ENCODE measurements around the gene OSCP1.

Gene OSCP1

GRCh38 chr1:36382231-36382630 lies 68.0 kb downstream of the OSCP1 start:
- no peak for DNase-seq
- H3K27ac ChIP-seq = no peak overlapping the region
- no peak overlapping the region for H3K4me3 ChIP-seq (ENCODE audit: low read depth, low read length)
- H3K27me3 ChIP-seq (replicated peaks) = no peaks in the 10 kb centered on the region
- no peak for TF ChIP-seq CTCF (IDR thresholded peaks at IDR 0.05; ENCODE audit: low read depth, low read length, missing control alignments)
- in situ Hi-C loops (cut with HindIII; ENCODE audit: low pct_ligation_motif_present, low sequenced_read_pairs) = no loop called here
- H3K36me3 ChIP-seq (replicated peaks) = no peaks in the 10 kb centered on the region

GRCh38 chr1:36381405-36381804 lies 68.8 kb downstream of the OSCP1 start:
- no peak overlapping the region for H3K4me3 ChIP-seq (ENCODE audit: low read depth, low read length)
- in situ Hi-C loops (cut with HindIII; ENCODE audit: low pct_ligation_motif_present, low sequenced_read_pairs) = no loop called here
- H3K27ac ChIP-seq = no peak overlapping the region
- DNase-seq = no peak
- no peaks in the 10 kb centered on the region for H3K36me3 ChIP-seq (replicated peaks)
- H3K27me3 ChIP-seq (replicated peaks) = no peaks in the 10 kb centered on the region
- TF ChIP-seq CTCF (IDR thresholded peaks at IDR 0.05; ENCODE audit: low read depth, low read length, missing control alignments) = no peak

GRCh38 chr1:36380782-36381181 lies 69.5 kb downstream of the OSCP1 start:
- Histone ChIP-seq H3K36me3 (replicated peaks) (peaks cover 2% of the 10 kb centered on the region), H3K4me3 (ENCODE audit: low read depth, low read length) (no peak overlapping the region), H3K27ac (no peak overlapping the region), H3K27me3 (replicated peaks) (no peaks in the 10 kb centered on the region)
- in situ Hi-C loops (cut with HindIII; ENCODE audit: low pct_ligation_motif_present, low sequenced_read_pairs) = no loop called here
- no peak for DNase-seq
- no peak for TF ChIP-seq CTCF (IDR thresholded peaks at IDR 0.05; ENCODE audit: low read depth, low read length, missing control alignments)

- in situ Hi-C loops (cut with HindIII; ENCODE audit: low pct_ligation_motif_present, low sequenced_read_pairs) = no loop called here
- no peak for DNase-seq
- peaks cover 2% of the 10 kb centered on the region for H3K36me3 ChIP-seq (replicated peaks)
- no peak overlapping the region for H3K4me3 ChIP-seq (ENCODE audit: low read depth, low read length)
- no peak for TF ChIP-seq CTCF (IDR thresholded peaks at IDR 0.05; ENCODE audit: low read depth, low read length, missing control alignments)
- H3K27ac ChIP-seq = no peak overlapping the region
- no peaks in the 10 kb centered on the region for H3K27me3 ChIP-seq (replicated peaks)
Measured at GRCh38 chr1:36380143-36380619, 70.1 kb downstream of the OSCP1 start.

GRCh38 chr1:36377791-36378492 lies 72.3 kb downstream of the OSCP1 start:
- no peak for TF ChIP-seq CTCF (IDR thresholded peaks at IDR 0.05; ENCODE audit: low read depth, low read length, missing control alignments)
- H3K27me3 ChIP-seq (replicated peaks) = no peaks in the 10 kb centered on the region
- H3K4me3 ChIP-seq (ENCODE audit: low read depth, low read length) = no peak overlapping the region
- no peak overlapping the region for H3K27ac ChIP-seq
- peaks cover 2% of the 10 kb centered on the region for H3K36me3 ChIP-seq (replicated peaks)
- in situ Hi-C loops (cut with HindIII; ENCODE audit: low pct_ligation_motif_present, low sequenced_read_pairs) = no loop called here
- no peak for DNase-seq

- in situ Hi-C loops (cut with HindIII; ENCODE audit: low pct_ligation_motif_present, low sequenced_read_pairs) = no loop called here
- DNase-seq = no peak
- Histone ChIP-seq H3K4me3 (ENCODE audit: low read depth, low read length) (no peak overlapping the region), H3K27ac (peak overlapping the region; percentile 88), H3K27me3 (replicated peaks) (no peaks in the 10 kb centered on the region), H3K36me3 (replicated peaks) (peaks cover 13% of the 10 kb centered on the region)
- no peak for TF ChIP-seq CTCF (IDR thresholded peaks at IDR 0.05; ENCODE audit: low read depth, low read length, missing control alignments)
Measured at GRCh38 chr1:36372617-36373016, 77.6 kb downstream of the OSCP1 start.

All from brain microvascular endothelial cell (primary cell).